Measurements from ENCODE around the gene B4GALT1.

Gene B4GALT1

GRCh38 chr9:33167084-33167971, at the start of gene B4GALT1:
TSS of gene B4GALT1 (minus strand) at chr9:33167336. CDS start at chr9:33167169, 167 bp downstream.
- DNase-seq (ENCODE audit: low spot score) (peak; percentile 91), ATAC-seq (ENCODE audit: low read depth) (peak; percentile 58)
- TF ChIP-seq CTCF (IDR thresholded peaks at IDR 0.05; ENCODE audit: poor library complexity, severe bottlenecking): peak; percentile 30
- Histone ChIP-seq H3K27ac (ENCODE audit: poor library complexity, severe bottlenecking) (peak within 1 kb of the TSS; percentile 99), H3K9me3 (ENCODE audit: severe bottlenecking) (no peaks in the 10 kb centered on the region), H3K36me3 (ENCODE audit: low read depth) (no peaks in the 10 kb centered on the region), H3K4me1 (ENCODE audit: insufficient read depth, poor library complexity, severe bottlenecking) (peaks cover 21% of the 10 kb centered on the region), H3K27me3 (ENCODE audit: insufficient read depth, poor library complexity, severe bottlenecking) (no peaks in the 10 kb centered on the region), H3K4me3 (ENCODE audit: severe bottlenecking) (peak within 1 kb of the TSS; percentile 98)

- no peaks in the 10 kb centered on the region for H3K27me3 ChIP-seq (ENCODE audit: insufficient read depth, poor library complexity, severe bottlenecking)
- H3K36me3 ChIP-seq (ENCODE audit: low read depth): no peaks in the 10 kb centered on the region
- peak; percentile 25 for TF ChIP-seq CTCF (IDR thresholded peaks at IDR 0.05; ENCODE audit: poor library complexity, severe bottlenecking)
- peaks cover 9% of the 10 kb centered on the region for H3K4me1 ChIP-seq (ENCODE audit: insufficient read depth, poor library complexity, severe bottlenecking)
- peak; percentile 93 for ATAC-seq (ENCODE audit: low read depth)
- no peak for DNase-seq (ENCODE audit: low spot score)
- H3K9me3 ChIP-seq (ENCODE audit: severe bottlenecking): no peaks in the 10 kb centered on the region
- no peak overlapping the region for H3K4me3 ChIP-seq (ENCODE audit: severe bottlenecking)
- peak overlapping the region; percentile 49 for H3K27ac ChIP-seq (ENCODE audit: poor library complexity, severe bottlenecking)
Measured at GRCh38 chr9:33211695-33212393, 44.7 kb upstream of the B4GALT1 start.

GRCh38 chr9:33210006-33210715, 43.0 kb upstream of the B4GALT1 start:
- ATAC-seq (ENCODE audit: low read depth) (no peak), DNase-seq (ENCODE audit: low spot score) (no peak)
- Histone ChIP-seq H3K27me3 (ENCODE audit: insufficient read depth, poor library complexity, severe bottlenecking) (no peaks in the 10 kb centered on the region), H3K4me3 (ENCODE audit: severe bottlenecking) (no peak overlapping the region), H3K36me3 (ENCODE audit: low read depth) (no peaks in the 10 kb centered on the region), H3K4me1 (ENCODE audit: insufficient read depth, poor library complexity, severe bottlenecking) (peaks cover 9% of the 10 kb centered on the region), H3K9me3 (ENCODE audit: severe bottlenecking) (no peaks in the 10 kb centered on the region), H3K27ac (ENCODE audit: poor library complexity, severe bottlenecking) (no peak overlapping the region)
- TF ChIP-seq CTCF (IDR thresholded peaks at IDR 0.05; ENCODE audit: poor library complexity, severe bottlenecking): no peak

- Histone ChIP-seq H3K4me1 (ENCODE audit: insufficient read depth, poor library complexity, severe bottlenecking) (peaks cover 9% of the 10 kb centered on the region), H3K27me3 (ENCODE audit: insufficient read depth, poor library complexity, severe bottlenecking) (no peaks in the 10 kb centered on the region), H3K27ac (ENCODE audit: poor library complexity, severe bottlenecking) (no peak overlapping the region), H3K9me3 (ENCODE audit: severe bottlenecking) (no peaks in the 10 kb centered on the region), H3K4me3 (ENCODE audit: severe bottlenecking) (no peak overlapping the region), H3K36me3 (ENCODE audit: low read depth) (no peaks in the 10 kb centered on the region)
- TF ChIP-seq CTCF (IDR thresholded peaks at IDR 0.05; ENCODE audit: poor library complexity, severe bottlenecking): no peak
- DNase-seq (ENCODE audit: low spot score) (no peak), ATAC-seq (ENCODE audit: low read depth) (no peak)
Measured at GRCh38 chr9:33209394-33209793, 42.3 kb upstream of the B4GALT1 start.

Measured in RWPE2 (cell line).